HepG2 (cell line): ENCODE data around the gene FURIN. TPM values are rescaled to one million over a fixed set of nuclear protein-coding genes. Genes with fewer than 3 reads are reported as not detected.

ENCODE experiments used
- ATAC-seq: fragments of 200-7000 bp; cut with Tn5 transposase; 3 replicates; pipeline ENCODE4 v1.9.1; 2020; ENCODE audit warnings: mild to moderate bottlenecking, moderate library complexity
- BruUV-seq: library from RNA; stranded (reverse); fragments of 400-500 nt; replicated peaks from 2 replicates; lab custom pipeline; 2021; lab: Mats Ljungman, UMichigan
- CTCF ChIA-PET: fragments of 300-600 bp; formaldehyde crosslinking; extraction: SDS; loops from one replicate; lab custom pipeline; 2021; ENCODE audit warnings: low total read pairs, inconsistent platforms, low intra/inter-chr PET ratio; lab: Yijun Ruan, JAX
- POLR2A ChIA-PET: fragments of 350-600 bp; sonication (Branson Sonifier 250); formaldehyde crosslinking; loops from one replicate; lab custom pipeline; 2020; ENCODE audit warnings: antibody characterized with exemption, inconsistent platforms; lab: Yijun Ruan, JAX
- DNase-seq: peaks from one replicate; pipeline ENCODE4 v3.0.0-alpha.2; 2015; ENCODE audit warnings: low spot score
- FAIRE-seq: peaks from 3 replicates; lab custom pipeline; 2011; peaks lifted over from hg19 to GRCh38; lab: Jason Lieb, UNC
- H2AFZ ChIP-seq: one replicate; pipeline ENCODE4 v1.6.1; 2011; ENCODE audit warnings: low read length, inconsistent platforms
- H3K27ac ChIP-seq: fragments of 300-600 bp; 3 replicates; pipeline ENCODE4 v1.8.0; 2011; ENCODE audit warnings: mixed run types, mild to moderate bottlenecking, mixed read lengths, low read length, inconsistent platforms; ENCODE audit not compliant: insufficient read depth; ENCODE audit errors: extremely low read length
- H3K27me3 ChIP-seq, 2 experiments: fragments of 200-600 bp in 1 of 2; 2 replicates in 1 of 2; 3 replicates in 1 of 2; pipeline versions ENCODE4 v1.6.0 to v1.8.0; 2011; ENCODE audit warnings: low read length in 2 of 2, mild to moderate bottlenecking in 2 of 2, moderate library complexity in 2 of 2, inconsistent platforms in 1 of 2; ENCODE audit not compliant: insufficient read depth in 2 of 2, control insufficient read depth in 1 of 2
- H3K36me3 ChIP-seq, 2 experiments: fragments of 200-600 bp in 1 of 2; replicated peaks in 1 of 2; 2 replicates in 1 of 2; 3 replicates in 1 of 2; pipeline versions ENCODE4 v1.5.1 to v1.8.0; 2011; ENCODE audit warnings: low read length in 2 of 2, inconsistent platforms in 1 of 2; ENCODE audit not compliant: insufficient read depth in 2 of 2, control insufficient read depth in 1 of 2
- H3K4me1 ChIP-seq: 2 replicates; pipeline ENCODE4 v1.5.1; 2012; ENCODE audit warnings: low read length, inconsistent platforms; ENCODE audit not compliant: insufficient read depth
- H3K4me2 ChIP-seq: 2 replicates; pipeline ENCODE4 v1.6.0; 2011; ENCODE audit warnings: low read depth, low read length, inconsistent platforms
- H3K4me3 ChIP-seq, 3 experiments: fragments of 200-600 bp in 1 of 3; sonication (generic), shearing (Covaris generic) in 1 of 3; replicated peaks in 1 of 3; 2 replicates each; pipeline ENCODE4 v1.5.1; 2011 to 2016; ENCODE audit warnings: low read length in 3 of 3, inconsistent platforms in 2 of 3, low read depth in 2 of 3, mild to moderate bottlenecking in 2 of 3, control low read depth in 1 of 3, mixed read lengths in 1 of 3; ENCODE audit not compliant: insufficient read depth in 1 of 3
- H3K79me2 ChIP-seq: one replicate; pipeline ENCODE4 v1.6.1; 2011; ENCODE audit warnings: low read length, inconsistent platforms; ENCODE audit not compliant: insufficient read depth
- H3K9ac ChIP-seq: 2 replicates; pipeline ENCODE4 v1.6.0; 2011; ENCODE audit warnings: mild to moderate bottlenecking, low read depth, low read length, inconsistent platforms; ENCODE audit not compliant: insufficient read depth
- H3K9me3 ChIP-seq: 2 replicates; pipeline ENCODE4 v1.5.1; 2012; ENCODE audit warnings: mild to moderate bottlenecking, low read length
- H4K20me1 ChIP-seq: 2 replicates; pipeline ENCODE4 v1.6.0; 2011; ENCODE audit warnings: inconsistent platforms, mild to moderate bottlenecking, low read length, moderate library complexity; ENCODE audit not compliant: insufficient read depth
- FOXP1 ChIP-seq, 2 experiments: fragments of 450-650 bp in 1 of 2; IDR thresholded peaks; 2 replicates each; pipeline ENCODE4 v1.6.1; 2017 to 2018; ENCODE audit warnings: antibody characterized with exemption in 1 of 2
- GPN1 ChIP-seq: sonication (generic); formaldehyde crosslinking; IDR thresholded peaks from 2 replicates; pipeline ENCODE4 v1.5.1; 2020; ENCODE audit warnings: missing genetic modification reagents, borderline replicate concordance
- MTF2 ChIP-seq: sonication (generic); formaldehyde crosslinking; IDR thresholded peaks from 2 replicates; pipeline ENCODE4 v1.5.0; 2020; ENCODE audit warnings: missing genetic modification reagents, borderline replicate concordance
- RFX1 ChIP-seq: fragments of 450-650 bp; IDR thresholded peaks from 2 replicates; pipeline ENCODE4 v1.6.1; 2017
- in situ Hi-C: cut with HindIII; loops from 2 replicates; pipeline ENCODE4 v1.10.0; 2017; ENCODE audit warnings: low pct_unique_long_range_greater_than_20kb; ENCODE audit not compliant: extremely low pct_ligation_motif_present
- intact Hi-C: fragments of 100-400 bp; cut with micrococcal nuclease; formaldehyde crosslinking; loops from one replicate; pipeline ENCODE4 v1.10.0; 2022; ENCODE audit not compliant: unreplicated experiment
- polyA plus RNA-seq, 8 experiments: library from polyadenylated mRNA; depleted of rRNA in 3 of 8; stranded (reverse) in 7 of 8; unstranded in 1 of 8; fragments of >200 nt; fragmentation: Illumina TruSeq in 4 of 8; extraction: Trizol in 4 of 8; gene quantifications; 2 replicates each; pipeline versions ENCODE4 v1.2.1 to v1.2.3, GENCODE V29; 2011 to 2016; ENCODE audit warnings: low read depth in 4 of 8, missing spikeins in 1 of 8, mixed read lengths in 1 of 8; ENCODE audit not compliant: insufficient read depth in 1 of 8
- total RNA-seq, 5 experiments: library from RNA; depleted of rRNA; stranded (reverse); fragments of >200 nt; fragmentation: Illumina TruSeq; extraction: Trizol; gene quantifications; 2 replicates each; pipeline ENCODE4 v1.2.3, GENCODE V29; 2016; ENCODE audit warnings: low read depth in 1 of 5
- TF ChIP-seq, protein P1 (sequence below): IDR thresholded peaks from 2 replicates; pipeline ENCODE4 v1.6.1; 2016; ENCODE audit warnings: missing compliant biosample characterization, missing genetic modification reagents, borderline replicate concordance
- TF ChIP-seq, protein P2 (sequence below): sonication (generic); formaldehyde crosslinking; IDR thresholded peaks from 2 replicates; pipeline ENCODE4 v1.8.0; 2023; ENCODE audit warnings: mild to moderate bottlenecking, missing genetic modification reagents

The FURIN gene
- total and polyA plus RNA-seq, 2 of the 13 experiments (the other 11 are each of a cell fraction or from before 2014, with no cell fraction given) = 15.2 to 17.4 TPM

DNA sequence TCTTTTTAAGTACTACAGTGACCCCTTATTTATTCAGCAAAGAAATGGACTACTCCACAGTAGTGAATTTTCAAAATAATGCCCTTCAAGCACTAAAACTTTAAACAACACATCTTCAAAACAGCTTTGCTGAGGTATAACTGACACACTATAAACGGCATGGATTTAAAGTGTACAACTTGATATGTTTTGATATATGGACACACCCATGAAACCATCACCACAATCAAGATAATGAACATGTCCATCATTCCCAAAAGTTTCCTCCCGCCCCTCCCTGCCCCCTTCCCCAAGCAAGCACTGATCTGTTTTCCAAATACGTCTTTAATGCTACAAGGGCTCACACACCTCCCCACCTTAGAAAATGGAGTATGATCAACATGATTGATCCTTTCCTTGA is 1.6 kb upstream of the FURIN start (continued):
- TF ChIP-seq GPN1 = no peak
- TF ChIP-seq, protein P1, sequence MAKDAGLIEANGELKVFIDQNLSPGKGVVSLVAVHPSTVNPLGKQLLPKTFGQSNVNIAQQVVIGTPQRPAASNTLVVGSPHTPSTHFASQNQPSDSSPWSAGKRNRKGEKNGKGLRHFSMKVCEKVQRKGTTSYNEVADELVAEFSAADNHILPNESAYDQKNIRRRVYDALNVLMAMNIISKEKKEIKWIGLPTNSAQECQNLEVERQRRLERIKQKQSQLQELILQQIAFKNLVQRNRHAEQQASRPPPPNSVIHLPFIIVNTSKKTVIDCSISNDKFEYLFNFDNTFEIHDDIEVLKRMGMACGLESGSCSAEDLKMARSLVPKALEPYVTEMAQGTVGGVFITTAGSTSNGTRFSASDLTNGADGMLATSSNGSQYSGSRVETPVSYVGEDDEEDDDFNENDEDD (CRISPR knock-in tag) = no peak

DNA sequence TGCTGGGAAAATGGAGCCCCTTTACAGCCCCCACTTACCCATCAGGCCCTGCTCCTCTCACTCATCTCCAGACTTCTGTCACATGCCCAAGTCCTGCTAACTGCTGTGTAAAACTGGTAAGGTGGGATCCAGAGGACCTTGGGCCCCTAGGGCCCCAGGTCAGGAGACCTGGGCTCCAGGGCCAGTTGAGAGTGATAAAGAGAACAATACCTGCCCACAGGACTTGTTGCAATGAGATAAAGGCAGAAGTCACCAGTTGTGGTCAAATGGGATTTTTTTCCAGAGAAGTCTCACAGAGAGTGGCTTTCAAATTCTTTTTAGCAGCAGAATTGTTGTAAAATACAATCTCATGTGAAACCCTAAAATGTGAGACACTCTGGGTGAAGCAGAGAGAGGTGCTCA is 753 bp downstream of the FURIN start:
- H3K79me2 ChIP-seq = peaks cover 8% of the 10 kb centered on the region
- DNase-seq (no peak), ATAC-seq (no peak), FAIRE-seq (no peak)
- H3K9ac ChIP-seq = no peak overlapping the region
- TF ChIP-seq, protein P2, sequence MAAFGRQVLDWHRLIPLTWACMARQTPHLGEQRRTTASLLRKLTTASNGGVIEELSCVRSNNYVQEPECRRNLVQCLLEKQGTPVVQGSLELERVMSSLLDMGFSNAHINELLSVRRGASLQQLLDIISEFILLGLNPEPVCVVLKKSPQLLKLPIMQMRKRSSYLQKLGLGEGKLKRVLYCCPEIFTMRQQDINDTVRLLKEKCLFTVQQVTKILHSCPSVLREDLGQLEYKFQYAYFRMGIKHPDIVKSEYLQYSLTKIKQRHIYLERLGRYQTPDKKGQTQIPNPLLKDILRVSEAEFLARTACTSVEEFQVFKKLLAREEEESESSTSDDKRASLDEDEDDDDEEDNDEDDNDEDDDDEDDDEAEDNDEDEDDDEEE (CRISPR knock-in tag) = no peak
- TF ChIP-seq FOXP1 (IDR thresholded peaks at IDR 0.05) = no peak
- no peak for TF ChIP-seq FOXP1 (CRISPR knock-in tag; IDR thresholded peaks at IDR 0.05)
- TF ChIP-seq RFX1 = no peak
- TF ChIP-seq MTF2 (CRISPR knock-in tag) = no peak
- ChIA-PET CTCF (no interaction called here), POLR2A (interaction anchor here (0.6 to 3.3 kb wide), 2 partner anchors 9 to 62 kb away, joined by 3 to 36 read pairs; no protein-coding TSS in a partner anchor)
- H3K27ac ChIP-seq = no peak overlapping the region
- no peak overlapping the region for H3K4me2 ChIP-seq
- intact Hi-C loops (loop anchor here (1.0 kb wide), 1 partner anchor 8 kb away; no protein-coding TSS in a partner anchor), in situ Hi-C loops (no loop called here)
- peaks cover 0 to 54% of the 10 kb centered on the region in 2 experiments for H3K27me3 ChIP-seq
- no peak overlapping the region for H2AFZ ChIP-seq
- H3K4me1 ChIP-seq = peaks cover 72% of the 10 kb centered on the region
- H4K20me1 ChIP-seq = peaks cover 9% of the 10 kb centered on the region; the same call in 1 of the 2 replicates
- H3K9me3 ChIP-seq = no peaks in the 10 kb centered on the region
- BruUV-seq = no TSS peak
- no peak overlapping the region for H3K4me3 ChIP-seq
- no peaks in the 10 kb centered on the region for H3K36me3 ChIP-seq
